IMR-90 (cell line): ENCODE data around the gene LRP1B.

ENCODE experiments used
- CTCF ChIP-seq: conservative IDR thresholded peaks from 2 replicates; pipeline ENCODE4 v1.5.1; 2012; ENCODE audit warnings: mild to moderate bottlenecking, low read depth, low read length, improper control_type of control experiment
- MAFK ChIP-seq: IDR thresholded peaks from 2 replicates; pipeline ENCODE4 v1.6.1; 2012; ENCODE audit warnings: low read depth, low read length, improper control_type of control experiment
- RAD21 ChIP-seq: IDR thresholded peaks from 2 replicates; pipeline ENCODE4 v1.6.1; 2012; ENCODE audit warnings: low read length, improper control_type of control experiment

GRCh38 chr2:140356697-140357096 lies 1774.1 kb downstream of the LRP1B start:
- TF ChIP-seq MAFK (no peak), CTCF (no peak), RAD21 (no peak)
